Naive thymus-derived CD8-positive, alpha-beta T cell (primary cell): ENCODE data around the gene NUDCD3. TPM values are rescaled to one million over a fixed set of nuclear protein-coding genes. Genes with fewer than 3 reads are reported as not detected.

ENCODE experiments used
- ATAC-seq, 2 donors: fragments of 150-1000 bp; cut with Tn5 transposase in 1 of 2; sonication (Bioruptor Pico), chemical (Tn5 transposase) in 1 of 2; 1 replicate in 1 of 2; 2 replicates in 1 of 2; pipeline ENCODE4 v1.10.0; 2021; ENCODE audit warnings: mild to moderate bottlenecking in 2 of 2, moderate library complexity in 2 of 2
- POLR2A ChIA-PET: fragments of 350-600 bp; sonication (Branson Sonifier 250); formaldehyde crosslinking; loops from one replicate; lab custom pipeline; 2021; ENCODE audit warnings: antibody characterized with exemption; lab: Charles Lee
- DNase-seq, 10 donors: peaks; one replicate each; pipeline versions ENCODE4 v3.0.0 to v3.0.0-alpha.2; 2020 to 2022
- H3K27ac Mint-ChIP-seq, 10 donors: one replicate each; pipeline ENCODE4 v1.8.0; 2020 to 2022; ENCODE audit warnings: mild to moderate bottlenecking in 10 of 10, mixed read lengths in 10 of 10, moderate library complexity in 4 of 10, inconsistent platforms in 1 of 10
- H3K27me3 Mint-ChIP-seq, 5 donors: one replicate each; pipeline ENCODE4 v1.8.0; 2021 to 2022; ENCODE audit warnings: mixed read lengths in 5 of 5
- H3K36me3 Mint-ChIP-seq, 3 donors: one replicate each; pipeline ENCODE4 v1.8.0; 2020 to 2022; ENCODE audit warnings: mixed read lengths in 3 of 3, mild to moderate bottlenecking in 2 of 3, inconsistent platforms in 1 of 3
- H3K4me1 Mint-ChIP-seq, 4 donors: one replicate each; pipeline ENCODE4 v1.8.0; 2021 to 2022; ENCODE audit warnings: mixed read lengths in 4 of 4
- H3K4me3 Mint-ChIP-seq, 10 donors: one replicate each; pipeline ENCODE4 v1.8.0; 2020 to 2022; ENCODE audit warnings: mild to moderate bottlenecking in 10 of 10, mixed read lengths in 10 of 10, moderate library complexity in 6 of 10, inconsistent platforms in 1 of 10
- H3K9me3 Mint-ChIP-seq, 9 donors: one replicate each; pipeline ENCODE4 v1.8.0; 2020 to 2022; ENCODE audit warnings: mixed read lengths in 9 of 9, mild to moderate bottlenecking in 3 of 9, inconsistent platforms in 1 of 9, moderate library complexity in 1 of 9
- polyA plus RNA-seq, 3 donors: library from polyadenylated mRNA; unstranded; fragments of 300-500 nt; fragmentation: Illumina TruSeq; gene quantifications; one replicate each; pipeline ENCODE4 v1.2.3, GENCODE V29; 2021
- total RNA-seq, 8 experiments: library from RNA in 2 of 8; stranded (reverse) in 2 of 8; gene quantifications; one replicate each; pipeline ENCODE4 v1.2.3 and lab custom pipeline; 2021 to 2026

Gene NUDCD3
- total and polyA plus RNA-seq, 5 experiments from 2014 or later, result 54.6 to 118 (median 69.4) TPM

DNA sequence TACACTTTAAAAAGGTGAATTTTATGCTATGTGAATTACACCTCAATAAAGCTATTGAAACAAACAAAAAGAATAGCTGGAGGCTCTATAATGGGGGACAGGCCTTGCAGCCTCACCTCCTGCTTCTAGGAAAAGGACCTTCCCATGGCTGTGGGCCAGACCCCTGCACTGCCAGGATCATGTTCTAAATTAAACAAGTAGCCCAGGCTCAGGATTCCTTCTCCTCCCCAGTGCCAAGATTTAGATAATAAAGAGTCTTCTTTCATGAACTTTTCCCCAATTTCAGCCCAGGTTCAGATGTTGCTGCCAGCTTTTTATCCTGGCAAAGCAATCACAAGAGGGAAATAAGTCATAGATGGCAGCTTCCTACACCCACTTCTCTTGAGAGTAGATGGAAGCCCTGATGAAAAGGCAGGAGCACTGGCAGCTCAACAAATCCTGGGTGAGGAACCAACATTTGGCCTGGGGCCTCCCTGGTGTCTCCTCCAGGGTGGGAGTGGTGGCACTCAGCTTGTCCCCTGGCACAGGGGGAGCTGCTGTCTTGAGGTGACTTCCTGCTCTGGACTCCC is 142.8 kb downstream of the NUDCD3 start:
- POLR2A ChIA-PET, result no interaction called here
- no peaks in the 10 kb centered on the region for H3K4me1 Mint-ChIP-seq
- H3K36me3 Mint-ChIP-seq, result peaks cover 0 to 25% (median 6%) of the 10 kb centered on the region in 3 donors
- peaks cover 6 to 48% (median 17%) of the 10 kb centered on the region in 5 donors for H3K27me3 Mint-ChIP-seq
- ATAC-seq, result no peak
- H3K9me3 Mint-ChIP-seq, result peaks cover 0 to 44% (median 12%) of the 10 kb centered on the region in 9 donors
- no peak overlapping the region for H3K4me3 Mint-ChIP-seq
- DNase-seq, result no peak
- H3K27ac Mint-ChIP-seq, result no peak overlapping the region

DNA sequence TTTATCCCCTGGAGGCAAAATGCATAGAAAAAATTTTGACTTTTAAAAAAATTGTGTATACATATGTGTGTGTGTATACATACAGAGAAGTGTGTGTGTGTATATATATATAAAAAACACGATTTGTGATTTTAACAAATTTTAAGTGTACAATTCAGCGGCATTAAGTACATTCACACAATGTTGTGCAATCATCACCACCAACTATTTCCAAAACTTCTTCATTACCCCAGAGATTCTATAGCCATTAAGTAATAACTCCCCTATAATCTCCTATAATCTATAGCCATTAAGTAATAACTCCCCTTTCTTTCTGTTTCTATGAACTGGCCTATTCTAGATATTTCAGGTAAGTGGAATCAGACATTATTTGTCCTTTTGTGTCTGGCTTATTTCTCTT is 144.4 kb downstream of the NUDCD3 start:
- POLR2A ChIA-PET, result no interaction called here
- Mint-ChIP-seq H3K4me1 (no peaks in the 10 kb centered on the region), H3K9me3 (peaks cover 0 to 34% (median 10%) of the 10 kb centered on the region in 9 donors), H3K27me3 (peaks cover 6 to 48% (median 17%) of the 10 kb centered on the region in 5 donors), H3K27ac (no peak overlapping the region), H3K4me3 (no peak overlapping the region), H3K36me3 (peaks cover 0 to 17% (median 4%) of the 10 kb centered on the region in 3 donors)
- DNase-seq (no peak), ATAC-seq (no peak)

GRCh38 chr7:44341401-44341800 is 149.1 kb downstream of the NUDCD3 start:
- ATAC-seq (no peak), DNase-seq (no peak)
- no peak overlapping the region for H3K4me3 Mint-ChIP-seq
- peaks cover 4 to 35% (median 11%) of the 10 kb centered on the region in 9 donors for H3K9me3 Mint-ChIP-seq
- peaks cover 2 to 19% (median 10%) of the 10 kb centered on the region in 5 donors for H3K27me3 Mint-ChIP-seq
- POLR2A ChIA-PET, result no interaction called here
- no peaks in the 10 kb centered on the region for H3K4me1 Mint-ChIP-seq
- H3K27ac Mint-ChIP-seq, result no peak overlapping the region
- H3K36me3 Mint-ChIP-seq, result peaks cover 0 to 8% (median 0%) of the 10 kb centered on the region in 3 donors

GRCh38 chr7:44338600-44338999 is 151.9 kb downstream of the NUDCD3 start:
- peak in 1 of 2 donors; percentile 60 for ATAC-seq
- POLR2A ChIA-PET, result no interaction called here
- Mint-ChIP-seq H3K9me3 (peaks cover 5 to 30% (median 16%) of the 10 kb centered on the region in 9 donors), H3K4me3 (no peak overlapping the region), H3K4me1 (no peaks in the 10 kb centered on the region), H3K27ac (no peak overlapping the region), H3K27me3 (peaks cover 2 to 11% (median 5%) of the 10 kb centered on the region in 5 donors), H3K36me3 (peaks cover 0 to 11% (median 0%) of the 10 kb centered on the region in 3 donors)
- no peak for DNase-seq

- ATAC-seq, result no peak
- POLR2A ChIA-PET, result no interaction called here
- no peak for DNase-seq
- Mint-ChIP-seq H3K4me1 (no peaks in the 10 kb centered on the region), H3K27ac (no peak overlapping the region), H3K36me3 (peaks cover 0 to 11% (median 0%) of the 10 kb centered on the region in 3 donors), H3K9me3 (peaks cover 5 to 27% (median 16%) of the 10 kb centered on the region in 9 donors), H3K4me3 (no peak overlapping the region), H3K27me3 (peaks cover 0 to 11% (median 5%) of the 10 kb centered on the region in 5 donors)
These were observed 154.0 kb downstream of the NUDCD3 start for GRCh38 chr7:44336491-44336890.

DNA sequence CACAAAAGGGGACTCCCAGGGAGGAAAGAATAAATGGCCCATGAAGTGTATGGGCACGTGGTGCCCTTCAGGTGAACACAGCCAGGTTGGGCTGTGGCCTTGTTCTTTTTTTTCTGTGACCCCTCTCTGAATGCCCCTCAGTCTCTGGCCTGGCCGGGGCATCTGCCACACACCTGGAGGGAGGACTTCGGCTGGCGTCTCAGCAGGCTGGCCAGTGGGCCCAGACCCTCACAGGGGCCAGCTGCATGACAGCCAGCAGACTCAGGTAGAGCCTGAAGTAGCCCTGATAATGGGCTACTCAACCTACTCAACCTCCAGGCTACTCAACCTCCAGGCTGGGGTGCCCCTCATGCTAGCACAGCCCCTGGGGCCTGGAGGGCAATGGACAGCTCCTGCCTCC is 155.3 kb downstream of the NUDCD3 start:
- no peak overlapping the region for H3K4me3 Mint-ChIP-seq
- peaks cover 5 to 27% (median 16%) of the 10 kb centered on the region in 9 donors for H3K9me3 Mint-ChIP-seq
- ATAC-seq, result no peak
- H3K27ac Mint-ChIP-seq, result no peak overlapping the region
- no peak for DNase-seq
- POLR2A ChIA-PET, result no interaction called here
- H3K4me1 Mint-ChIP-seq, result no peaks in the 10 kb centered on the region
- peaks cover 0 to 11% (median 5%) of the 10 kb centered on the region in 5 donors for H3K27me3 Mint-ChIP-seq
- H3K36me3 Mint-ChIP-seq, result peaks cover 0 to 11% (median 0%) of the 10 kb centered on the region in 3 donors

GRCh38 chr7:44334734-44335097 is 155.7 kb downstream of the NUDCD3 start:
- DNase-seq, result no peak
- ATAC-seq, result no peak
- no peak overlapping the region for H3K27ac Mint-ChIP-seq
- peaks cover 0 to 11% (median 5%) of the 10 kb centered on the region in 5 donors for H3K27me3 Mint-ChIP-seq
- H3K4me3 Mint-ChIP-seq, result no peak overlapping the region
- peaks cover 0 to 11% (median 0%) of the 10 kb centered on the region in 3 donors for H3K36me3 Mint-ChIP-seq
- peaks cover 5 to 27% (median 16%) of the 10 kb centered on the region in 9 donors for H3K9me3 Mint-ChIP-seq
- POLR2A ChIA-PET, result no interaction called here
- H3K4me1 Mint-ChIP-seq, result no peaks in the 10 kb centered on the region

GRCh38 chr7:44333911-44334733 is 156.3 kb downstream of the NUDCD3 start:
- DNase-seq (no peak), ATAC-seq (no peak)
- no peak overlapping the region for H3K27ac Mint-ChIP-seq
- no peak overlapping the region for H3K4me3 Mint-ChIP-seq
- peaks cover 5 to 27% (median 16%) of the 10 kb centered on the region in 9 donors for H3K9me3 Mint-ChIP-seq
- peaks cover 0 to 11% (median 5%) of the 10 kb centered on the region in 5 donors for H3K27me3 Mint-ChIP-seq
- H3K36me3 Mint-ChIP-seq, result peaks cover 0 to 11% (median 0%) of the 10 kb centered on the region in 3 donors
- H3K4me1 Mint-ChIP-seq, result no peaks in the 10 kb centered on the region
- POLR2A ChIA-PET, result no interaction called here

DNA sequence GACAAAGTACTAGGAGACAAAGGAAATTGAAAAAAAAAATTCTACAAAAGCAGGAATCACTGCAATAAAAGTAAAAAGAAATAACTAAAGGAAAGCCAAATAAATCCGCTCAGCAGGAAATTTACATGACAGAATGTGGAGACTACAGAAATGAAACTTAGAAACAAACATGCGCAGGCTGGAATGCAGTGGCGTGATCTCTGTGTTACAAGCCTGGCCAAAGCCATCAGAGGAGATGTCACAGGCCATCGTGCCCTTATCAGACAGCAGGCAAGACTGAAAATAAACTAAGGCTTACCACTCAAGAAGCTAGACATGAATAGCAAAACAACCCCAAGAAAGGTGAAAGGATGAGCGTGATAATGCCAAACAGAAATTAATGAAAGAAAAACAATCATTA is 158.8 kb downstream of the NUDCD3 start:
- Mint-ChIP-seq H3K36me3 (peaks cover 0 to 10% (median 0%) of the 10 kb centered on the region in 3 donors), H3K27me3 (peaks cover 4 to 13% (median 8%) of the 10 kb centered on the region in 5 donors), H3K27ac (peak overlapping the region in 2 of 10 donors; percentile 5 to 13), H3K4me1 (peaks cover 0 to under 1% (median under 1%) of the 10 kb centered on the region in 4 donors), H3K4me3 (no peak overlapping the region), H3K9me3 (peaks cover 0 to 12% (median 10%) of the 10 kb centered on the region in 9 donors)
- POLR2A ChIA-PET, result no interaction called here
- ATAC-seq (no peak), DNase-seq (no peak)

DNA sequence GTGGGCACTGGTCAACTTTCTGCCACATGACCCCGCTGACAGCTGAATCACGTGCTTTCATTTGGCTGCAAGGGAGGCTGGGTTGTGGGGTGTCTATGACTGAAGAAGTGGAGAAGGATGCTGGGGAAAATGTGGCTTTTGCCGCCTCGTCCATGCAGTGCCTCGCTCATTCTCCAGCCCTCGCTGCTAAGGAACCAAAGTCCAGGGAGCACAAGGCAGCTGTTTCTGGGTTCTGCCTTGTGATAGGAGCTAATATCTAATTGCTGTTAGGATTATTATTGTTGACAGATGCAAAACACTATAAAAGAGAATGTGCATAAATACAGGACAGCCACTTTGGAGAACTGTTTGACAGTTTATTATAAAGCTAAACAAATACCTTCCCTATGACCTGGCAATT is 160.1 kb downstream of the NUDCD3 start:
- POLR2A ChIA-PET, result interaction anchor here (0.6 kb wide), 2 partner anchors 111 to 429 kb away, joined by 3 to 4 read pairs; no protein-coding TSS in a partner anchor
- H3K9me3 Mint-ChIP-seq, result peaks cover 0 to 3% (median 0%) of the 10 kb centered on the region in 9 donors
- no peak overlapping the region for H3K27ac Mint-ChIP-seq
- H3K4me1 Mint-ChIP-seq, result peaks cover 4 to 7% (median 5%) of the 10 kb centered on the region in 4 donors
- no peak overlapping the region for H3K4me3 Mint-ChIP-seq
- no peak for DNase-seq
- ATAC-seq, result no peak
- peaks cover 3 to 16% (median 14%) of the 10 kb centered on the region in 5 donors for H3K27me3 Mint-ChIP-seq
- peaks cover 0 to 3% (median 0%) of the 10 kb centered on the region in 3 donors for H3K36me3 Mint-ChIP-seq

- Mint-ChIP-seq H3K27me3 (peaks cover 3 to 17% (median 14%) of the 10 kb centered on the region in 5 donors), H3K9me3 (peaks cover 0 to 3% (median 0%) of the 10 kb centered on the region in 9 donors)
These were observed 160.6 kb downstream of the NUDCD3 start for GRCh38 chr7:44329888-44330287.

More at GRCh38 chr7:44329888-44330287, 160.6 kb downstream of the NUDCD3 start:
- POLR2A ChIA-PET, result interaction anchor here (0.6 kb wide), 1 partner anchor 111 kb away, joined by 4 read pairs; no protein-coding TSS in a partner anchor
- peaks cover 0 to 3% (median 0%) of the 10 kb centered on the region in 3 donors for H3K36me3 Mint-ChIP-seq
- peak overlapping the region in 1 of 10 donors; percentile 18 for H3K27ac Mint-ChIP-seq
- ATAC-seq, result no peak
- peaks cover 4 to 7% (median 5%) of the 10 kb centered on the region in 4 donors for H3K4me1 Mint-ChIP-seq
- DNase-seq, result no peak
- no peak overlapping the region for H3K4me3 Mint-ChIP-seq
